ENCODE measurements around the gene SLC35B4.

SLC35B4 gene

GRCh38 chr7:134290286-134290685 is 26.4 kb downstream of the SLC35B4 start:
- H3K27ac ChIP-seq: no peak overlapping the region
- TF ChIP-seq CTCF (conservative IDR thresholded peaks at IDR 0.05; ENCODE audit: low read depth): no peak
- DNase-seq (ENCODE audit: low spot score): peak; percentile 56
- ChIA-PET CTCF (no interaction called here), POLR2A (ENCODE audit: low non-redundant PET) (no interaction called here)

GRCh38 chr7:134289841-134290240 is 26.9 kb downstream of the SLC35B4 start:
- H3K27ac ChIP-seq: no peak overlapping the region
- POLR2A ChIA-PET (ENCODE audit: low non-redundant PET): no interaction called here
- CTCF ChIA-PET: no interaction called here
- no peak for TF ChIP-seq CTCF (conservative IDR thresholded peaks at IDR 0.05; ENCODE audit: low read depth)
- no peak for DNase-seq (ENCODE audit: low spot score)

GRCh38 chr7:134289423-134289822 is 27.3 kb downstream of the SLC35B4 start:
- no peak for TF ChIP-seq CTCF (conservative IDR thresholded peaks at IDR 0.05; ENCODE audit: low read depth)
- DNase-seq (ENCODE audit: low spot score): no peak
- no peak overlapping the region for H3K27ac ChIP-seq
- ChIA-PET CTCF (no interaction called here), POLR2A (ENCODE audit: low non-redundant PET) (no interaction called here)

- ChIA-PET CTCF (no interaction called here), POLR2A (ENCODE audit: low non-redundant PET) (no interaction called here)
- H3K27ac ChIP-seq: no peak overlapping the region
- DNase-seq (ENCODE audit: low spot score): no peak
- no peak for TF ChIP-seq CTCF (conservative IDR thresholded peaks at IDR 0.05; ENCODE audit: low read depth)
Measured at GRCh38 chr7:134287916-134288659, 28.6 kb downstream of the SLC35B4 start.

- ChIA-PET POLR2A (ENCODE audit: low non-redundant PET) (no interaction called here), CTCF (no interaction called here)
- H3K27ac ChIP-seq: no peak overlapping the region
- no peak for DNase-seq (ENCODE audit: low spot score)
- TF ChIP-seq CTCF (conservative IDR thresholded peaks at IDR 0.05; ENCODE audit: low read depth): no peak
Measured at GRCh38 chr7:134284952-134285351, 31.8 kb downstream of the SLC35B4 start.

GRCh38 chr7:134284011-134284410 is 32.7 kb downstream of the SLC35B4 start:
- CTCF ChIA-PET: no interaction called here
- no peak for TF ChIP-seq CTCF (conservative IDR thresholded peaks at IDR 0.05; ENCODE audit: low read depth)

More at GRCh38 chr7:134284011-134284410, 32.7 kb downstream of the SLC35B4 start:
- H3K27ac ChIP-seq: no peak overlapping the region
- no peak for DNase-seq (ENCODE audit: low spot score)
- POLR2A ChIA-PET (ENCODE audit: low non-redundant PET): no interaction called here

All from RWPE1 (cell line).